OCI-LY7 (cell line): ENCODE measurements around the gene ZBTB3.

Experiments used
- EZH2phosphoT487 ChIP-seq: fragments of 200-600 bp; sonication (generic); IDR thresholded peaks from 2 replicates; pipeline ENCODE4 v1.6.1; 2018; ENCODE audit warnings: low read depth, borderline replicate concordance, mild to moderate bottlenecking, mixed run types, antibody characterized with exemption, low read length, moderate library complexity, mixed read lengths
- TF ChIP-seq, protein P1 (sequence below): fragments of 200-600 bp; sonication (generic); conservative IDR thresholded peaks from 2 replicates; pipeline ENCODE4 v1.5.1; 2014; ENCODE audit warnings: mild to moderate bottlenecking, antibody characterized with exemption, low read length, moderate library complexity, mixed read lengths

DNA sequence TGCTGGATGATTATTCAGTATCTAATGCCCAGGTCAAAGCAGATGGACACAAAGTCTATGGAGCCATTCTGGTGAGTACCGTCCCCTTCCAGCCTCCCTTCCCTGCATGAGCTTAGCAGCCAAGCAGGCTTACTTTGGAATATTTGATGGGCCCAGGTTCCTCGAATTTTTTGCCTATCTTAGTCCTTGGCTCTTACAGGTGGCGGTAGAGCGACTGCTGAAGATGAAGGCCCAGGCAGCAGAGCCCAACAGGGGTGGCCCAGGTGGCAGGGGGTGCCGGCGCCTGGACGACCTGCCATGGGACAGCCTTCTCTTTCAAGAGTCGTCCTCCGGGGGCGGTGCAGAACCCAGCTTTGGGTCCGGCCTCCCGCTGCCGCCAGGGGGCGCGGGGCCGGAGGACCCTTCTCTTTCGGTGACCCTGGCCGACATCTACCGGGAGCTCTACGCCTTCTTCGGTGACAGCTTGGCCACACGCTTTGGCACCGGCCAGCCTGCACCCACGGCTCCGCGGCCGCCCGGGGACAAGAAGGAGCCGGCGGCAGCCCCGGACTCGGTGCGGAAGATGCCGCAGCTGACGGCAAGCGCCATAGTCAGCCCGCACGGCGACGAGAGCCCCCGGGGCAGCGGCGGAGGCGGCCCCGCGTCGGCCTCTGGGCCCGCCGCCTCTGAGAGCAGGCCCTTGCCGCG is 32.5 kb upstream of the ZBTB3 start:
- no peak for TF ChIP-seq EZH2phosphoT487
- TF ChIP-seq, protein P1, sequence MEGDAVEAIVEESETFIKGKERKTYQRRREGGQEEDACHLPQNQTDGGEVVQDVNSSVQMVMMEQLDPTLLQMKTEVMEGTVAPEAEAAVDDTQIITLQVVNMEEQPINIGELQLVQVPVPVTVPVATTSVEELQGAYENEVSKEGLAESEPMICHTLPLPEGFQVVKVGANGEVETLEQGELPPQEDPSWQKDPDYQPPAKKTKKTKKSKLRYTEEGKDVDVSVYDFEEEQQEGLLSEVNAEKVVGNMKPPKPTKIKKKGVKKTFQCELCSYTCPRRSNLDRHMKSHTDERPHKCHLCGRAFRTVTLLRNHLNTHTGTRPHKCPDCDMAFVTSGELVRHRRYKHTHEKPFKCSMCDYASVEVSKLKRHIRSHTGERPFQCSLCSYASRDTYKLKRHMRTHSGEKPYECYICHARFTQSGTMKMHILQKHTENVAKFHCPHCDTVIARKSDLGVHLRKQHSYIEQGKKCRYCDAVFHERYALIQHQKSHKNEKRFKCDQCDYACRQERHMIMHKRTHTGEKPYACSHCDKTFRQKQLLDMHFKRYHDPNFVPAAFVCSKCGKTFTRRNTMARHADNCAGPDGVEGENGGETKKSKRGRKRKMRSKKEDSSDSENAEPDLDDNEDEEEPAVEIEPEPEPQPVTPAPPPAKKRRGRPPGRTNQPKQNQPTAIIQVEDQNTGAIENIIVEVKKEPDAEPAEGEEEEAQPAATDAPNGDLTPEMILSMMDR, result peak; percentile 90
